CD1c-positive myeloid dendritic cell (primary cell): ENCODE results near the gene LHB.
A peak's percentile ranks its signal among the peaks of the same experiment; 100 is the strongest.
"Not testable (repeated sequence)": the region's sequence is repeated elsewhere in the genome, so short reads cannot be mapped to it uniquely, and the experiment has no call there.

Source experiments
- DNase-seq: peaks from one replicate; pipeline ENCODE4 v3.0.0-alpha.2; 2016; ENCODE audit errors: extremely low spot score

Gene LHB

DNA sequence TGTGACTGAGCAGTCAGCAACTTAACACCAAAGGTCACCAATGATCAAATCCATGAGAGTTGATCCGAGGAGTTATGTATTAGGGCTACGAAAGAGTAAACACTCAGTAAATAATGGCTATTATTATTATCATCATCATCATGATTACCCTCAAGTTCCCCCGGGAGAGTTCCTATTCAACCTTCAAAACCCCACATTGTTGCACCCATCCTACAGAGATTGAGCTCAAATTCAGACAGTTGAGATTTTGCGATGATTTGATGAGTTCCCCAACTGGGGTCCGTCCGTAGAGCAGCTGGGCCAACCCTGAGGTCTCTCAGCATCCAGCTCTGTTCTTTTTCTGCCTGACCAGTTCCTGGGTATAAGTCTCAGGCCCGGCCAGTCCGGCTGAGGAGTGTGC lies 21.2 kb upstream of the LHB start:
- DNase-seq = not testable (repeated sequence)

DNA sequence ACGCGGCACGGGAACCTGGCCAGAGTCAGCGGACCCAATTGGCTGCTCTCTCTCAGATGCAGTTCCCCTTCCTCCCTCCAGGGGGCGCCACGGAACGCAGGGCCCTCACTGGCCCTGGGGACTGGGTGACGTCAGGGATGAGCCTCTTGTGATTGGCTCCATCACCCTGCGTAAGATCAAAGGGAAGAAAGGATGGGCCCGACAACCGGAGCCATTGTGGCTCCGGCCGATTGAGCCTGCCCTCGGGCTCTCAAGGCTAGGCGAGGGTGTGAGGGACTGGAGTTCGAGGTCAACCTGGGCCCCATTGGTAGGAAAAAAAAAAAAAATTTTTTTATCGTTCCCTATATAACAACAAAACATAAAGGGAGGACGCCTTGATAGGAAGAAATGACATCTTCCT lies 19.9 kb upstream of the LHB start, which contains the start of gene CGB1:
CGB1 (minus strand) TSS at position 81 of the 400 bp plus-strand sequence. CDS start 184 bp downstream, outside the sequence.
- peak; percentile 42 for DNase-seq

DNA sequence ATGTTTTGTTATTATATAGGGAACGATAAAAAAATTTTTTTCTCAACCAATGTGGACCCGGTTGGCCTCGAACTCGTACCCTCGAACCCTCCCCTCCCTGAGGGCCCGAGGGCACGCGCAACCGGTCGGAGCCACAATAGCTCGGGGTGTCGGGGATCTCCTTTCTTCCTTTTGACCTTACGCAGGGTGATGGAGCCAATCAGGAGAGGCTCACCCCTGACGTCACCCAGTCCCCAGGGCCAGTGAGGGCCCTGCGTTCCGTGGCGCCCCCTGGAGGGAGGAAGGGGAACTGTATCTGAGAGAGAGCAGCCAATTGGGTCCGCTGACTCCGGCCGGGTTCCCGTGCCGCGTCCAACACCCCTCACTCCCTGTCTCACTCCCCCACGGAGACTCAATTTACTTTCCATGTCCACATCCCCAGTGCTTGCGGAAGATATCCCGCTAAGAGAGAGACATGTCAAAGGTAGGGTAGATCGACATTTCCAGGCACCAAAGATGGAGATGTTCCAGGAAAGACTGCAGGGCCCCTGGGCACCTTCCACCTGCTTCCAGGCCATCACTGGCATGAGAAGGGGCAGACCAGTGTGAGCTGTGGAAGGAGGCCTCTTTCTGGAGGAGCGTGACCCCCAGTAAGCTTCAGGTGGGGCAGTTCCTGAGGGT lies 14.9 kb upstream of the LHB start, which contains the start of gene CGB2:
CGB2 (plus strand) TSS at position 249 of the 660 bp plus-strand sequence; CDS start at position 455, 206 bp downstream.
- DNase-seq = peak; percentile 49

DNA sequence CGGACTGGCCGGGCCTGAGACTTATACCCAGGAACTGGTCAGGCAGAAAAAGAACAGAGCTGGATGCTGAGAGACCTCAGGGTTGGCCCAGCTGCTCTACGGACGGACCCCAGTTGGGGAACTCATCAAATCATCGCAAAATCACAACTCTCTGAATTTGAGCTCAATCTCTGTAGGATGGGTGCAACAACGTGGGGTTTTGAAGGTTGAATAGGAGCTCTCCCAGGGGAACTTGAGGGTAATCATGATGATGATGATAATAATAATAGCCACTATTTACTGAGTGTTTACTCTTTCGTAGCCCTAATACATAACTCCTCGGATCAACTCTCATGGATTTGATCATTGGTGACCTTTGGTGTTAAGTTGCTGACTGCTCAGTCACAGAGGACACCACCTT lies 13.4 kb upstream of the LHB start:
- DNase-seq = not testable (repeated sequence)

DNA sequence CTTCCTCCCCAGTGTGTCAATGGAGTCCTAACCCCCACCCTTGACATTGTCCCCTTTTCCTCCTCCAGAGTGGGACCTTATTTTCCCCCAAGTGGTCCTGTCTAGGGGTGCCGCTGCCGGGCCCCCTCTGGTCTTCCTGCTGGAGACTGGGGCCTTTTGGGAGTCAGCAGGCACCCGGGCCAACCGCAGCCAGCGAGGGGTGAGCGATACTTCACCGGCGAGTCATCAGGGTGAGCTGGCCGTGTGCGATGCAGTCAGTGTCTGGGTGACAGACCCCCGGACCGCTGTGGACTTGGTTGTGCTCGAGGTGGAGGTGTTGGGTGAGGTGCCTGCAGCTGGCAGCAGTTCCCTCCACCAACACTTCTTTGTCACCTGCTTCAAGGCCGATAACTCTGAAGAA lies 12.9 kb upstream of the LHB start:
- DNase-seq = not testable (repeated sequence)

DNA sequence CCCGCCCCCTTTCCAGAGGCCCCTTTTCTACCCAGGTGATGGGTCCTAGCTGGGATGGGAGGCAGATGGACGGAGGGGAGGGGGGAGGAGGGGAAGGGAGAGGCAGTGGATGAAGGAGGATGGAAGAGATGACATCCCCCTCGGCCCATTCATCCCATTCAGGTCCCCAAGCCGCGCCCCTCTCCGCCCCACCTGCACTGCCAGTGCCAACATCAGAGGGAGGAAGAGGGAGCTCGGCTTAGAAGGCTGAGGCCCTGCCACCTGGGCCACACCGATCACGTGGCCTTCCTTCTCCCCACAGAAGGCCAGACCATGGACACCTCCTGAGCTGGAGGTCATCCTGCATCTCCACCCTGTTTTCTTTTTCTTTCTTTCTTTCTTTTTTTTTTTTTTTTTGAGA lies 11.8 kb upstream of the LHB start:
- not testable (repeated sequence) for DNase-seq

DNA sequence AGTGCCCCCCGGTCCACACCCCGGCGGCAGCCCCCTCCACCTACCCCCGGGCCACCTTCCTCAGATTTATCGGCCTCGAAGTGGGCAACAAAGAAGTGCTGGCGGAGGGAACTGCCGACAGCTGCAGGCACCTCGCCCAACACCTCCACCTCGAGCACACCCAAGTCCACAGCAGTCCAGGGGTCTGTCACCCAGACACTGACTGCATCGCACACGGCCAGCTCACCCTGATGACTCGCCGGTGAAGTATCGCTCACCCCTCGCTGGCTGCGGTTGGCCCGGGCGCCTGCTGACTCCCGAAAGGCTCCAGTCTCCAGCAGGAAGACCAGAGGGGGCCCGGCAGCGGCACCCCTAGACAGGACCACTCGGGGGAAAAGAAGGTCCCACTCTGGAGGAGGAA lies 8.7 kb upstream of the LHB start:
- not testable (repeated sequence) for DNase-seq

DNA sequence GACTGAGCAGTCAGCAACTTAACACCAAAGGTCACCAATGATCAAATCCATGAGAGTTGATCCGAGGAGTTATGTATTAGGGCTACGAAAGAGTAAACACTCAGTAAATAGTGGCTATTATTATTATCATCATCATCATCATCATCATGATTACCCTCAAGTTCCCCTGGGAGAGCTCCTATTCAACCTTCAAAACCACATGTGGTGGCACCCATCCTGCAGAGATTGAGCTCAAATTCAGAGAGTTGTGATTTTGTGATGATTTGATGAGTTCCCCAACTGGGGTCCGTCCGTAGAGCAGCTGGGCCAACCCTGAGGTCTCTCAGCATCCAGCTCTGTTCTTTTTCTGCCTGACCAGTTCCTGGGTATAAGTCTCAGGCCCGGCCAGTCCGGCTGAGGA lies 8.2 kb upstream of the LHB start:
- DNase-seq = not testable (repeated sequence)

DNA sequence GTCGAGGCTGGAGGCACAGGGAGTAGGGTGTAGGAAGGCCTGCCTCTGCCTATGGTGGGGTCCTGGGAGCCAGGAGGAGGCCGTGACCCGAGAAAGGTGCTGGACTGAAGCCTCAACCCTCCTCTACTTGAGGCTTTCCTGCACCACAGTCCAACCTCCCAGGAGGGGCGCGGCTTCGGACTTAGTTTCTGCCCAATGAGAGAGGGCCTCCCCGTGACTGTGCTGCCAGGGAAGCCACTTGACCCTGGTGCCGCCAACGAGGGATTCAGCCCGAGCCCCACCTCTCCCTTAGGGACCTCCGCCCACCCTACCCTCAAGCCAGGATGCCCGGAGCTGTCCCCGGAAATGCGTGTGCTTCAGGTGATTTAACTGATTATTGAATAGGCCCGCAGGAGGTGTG lies 7.3 kb upstream of the LHB start, which contains the start of gene CGB3:
CGB3 (minus strand) TSS at position 101 of the 400 bp plus-strand sequence. CDS start 362 bp downstream, outside the sequence.
- not testable (repeated sequence) for DNase-seq

DNA sequence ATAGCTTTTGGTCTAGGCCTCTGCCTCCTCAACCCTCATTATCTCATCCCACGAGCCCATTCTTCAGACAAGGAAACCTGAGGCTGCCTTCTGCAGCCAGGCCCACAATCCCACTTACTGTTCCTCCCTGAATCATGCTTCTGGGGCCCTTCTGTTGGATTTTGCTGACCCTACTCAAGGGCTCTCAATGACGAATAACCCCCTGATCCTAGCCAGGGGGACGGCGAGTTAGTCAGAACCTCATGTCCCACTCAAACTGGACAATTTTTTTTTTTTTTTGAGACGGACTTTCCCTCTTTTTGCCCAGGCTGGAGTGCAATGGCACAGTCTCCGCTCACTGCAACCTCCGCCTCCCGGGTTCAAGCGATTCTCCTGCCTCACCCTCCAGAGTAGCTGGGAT lies 5.2 kb upstream of the LHB start:
- no peak for DNase-seq

DNA sequence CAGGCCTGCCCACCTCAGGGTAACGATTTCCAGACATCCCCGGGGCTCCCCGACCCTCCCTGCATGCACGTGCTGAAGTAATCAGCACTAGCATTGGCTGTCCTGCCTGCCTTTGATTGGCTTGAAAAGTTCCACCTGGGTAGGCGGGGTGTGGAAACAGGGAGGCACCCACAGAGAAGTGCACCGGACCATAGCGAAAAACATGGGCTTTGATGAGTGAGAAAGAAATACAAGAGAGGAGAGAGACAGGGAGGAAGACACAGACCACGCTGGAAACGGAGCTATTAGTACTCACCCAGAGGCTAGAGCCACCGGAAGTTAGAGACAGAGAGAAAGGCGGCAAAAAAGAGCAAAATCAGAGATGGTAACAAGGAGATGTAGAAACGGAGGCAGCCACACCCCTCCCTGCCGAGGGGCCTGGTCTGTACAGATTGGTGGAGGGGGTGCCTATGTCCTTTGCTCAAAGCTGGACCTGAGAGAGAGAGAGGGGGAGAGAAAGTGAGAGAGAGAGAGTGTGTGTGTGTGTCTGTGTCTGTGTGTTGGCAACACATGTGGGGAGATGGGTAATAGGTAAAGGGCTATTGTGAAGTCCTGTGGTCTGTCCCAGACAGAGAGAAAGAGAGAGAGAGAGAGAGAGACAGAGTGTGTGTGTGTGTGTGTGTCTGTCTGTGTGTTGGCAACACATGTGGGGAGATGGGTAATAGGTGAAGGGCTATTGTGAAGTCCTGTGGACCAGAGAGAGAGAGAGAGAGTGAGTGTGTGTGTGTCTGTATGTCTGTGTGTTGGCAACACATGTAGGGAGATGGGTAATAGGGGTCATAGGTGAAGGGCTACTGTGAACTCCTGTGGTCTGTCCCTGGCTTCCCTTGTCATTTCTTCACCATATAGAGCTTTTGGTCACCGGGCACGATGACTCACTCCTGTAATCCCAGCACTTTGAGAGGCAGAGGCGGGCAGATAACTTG lies 4.3 kb upstream of the LHB start:
- DNase-seq = peak; percentile 30

DNA sequence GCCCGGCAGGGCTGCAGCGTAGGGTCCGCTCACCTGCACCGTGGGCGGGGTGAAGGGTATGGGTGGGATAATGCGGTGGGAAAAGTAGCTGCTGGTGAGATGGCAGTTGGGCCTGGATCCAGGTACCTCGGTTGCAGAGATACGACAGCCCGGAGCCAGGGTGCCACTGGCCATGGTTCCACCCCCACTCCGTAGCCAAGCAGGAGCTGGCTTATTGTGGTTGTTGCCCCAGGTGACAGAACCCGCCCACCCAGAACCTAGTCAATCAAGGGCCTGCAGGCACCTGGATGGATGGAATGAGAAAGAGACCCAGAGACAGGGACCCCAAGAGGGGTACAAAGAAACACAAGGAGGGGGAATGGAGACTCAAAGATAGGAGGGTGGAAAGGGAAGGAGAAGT lies 3.5 kb upstream of the LHB start:
- no peak for DNase-seq

DNA sequence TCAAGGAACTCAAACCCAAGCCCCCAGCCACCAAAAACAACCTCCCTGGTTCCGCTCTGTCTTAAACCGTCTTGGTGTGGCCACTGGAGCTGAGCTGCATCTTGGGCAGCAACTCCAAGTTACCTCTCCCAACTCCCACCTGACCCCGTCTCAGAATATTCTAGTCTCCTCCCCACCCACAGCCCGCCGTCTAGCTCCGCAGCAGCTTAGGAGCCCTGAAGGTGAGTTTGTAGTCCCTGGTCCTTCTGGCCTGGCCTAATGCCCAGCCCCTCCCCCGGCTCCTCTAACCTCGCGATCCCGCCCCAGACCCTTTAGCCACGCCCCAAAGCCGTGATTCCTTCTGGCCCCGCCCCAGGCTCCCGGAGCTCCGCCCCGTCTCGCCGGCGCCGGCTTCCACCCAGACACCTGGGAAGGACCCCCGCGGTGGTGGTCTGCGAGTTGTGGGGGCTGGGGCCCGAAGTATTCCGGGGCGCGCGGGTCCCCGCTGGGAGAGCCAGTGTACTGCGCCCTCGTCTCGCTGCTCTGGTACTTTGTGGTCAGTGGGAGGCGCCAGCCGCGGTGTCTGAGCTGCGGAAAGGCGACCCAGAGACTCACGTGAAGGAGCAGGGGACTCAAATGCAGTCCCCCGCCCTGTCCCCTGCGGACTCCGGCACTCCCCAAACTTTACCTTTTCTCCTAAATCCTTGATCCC lies 2.5 kb upstream of the LHB start:
- peak; percentile 45 for DNase-seq

DNA sequence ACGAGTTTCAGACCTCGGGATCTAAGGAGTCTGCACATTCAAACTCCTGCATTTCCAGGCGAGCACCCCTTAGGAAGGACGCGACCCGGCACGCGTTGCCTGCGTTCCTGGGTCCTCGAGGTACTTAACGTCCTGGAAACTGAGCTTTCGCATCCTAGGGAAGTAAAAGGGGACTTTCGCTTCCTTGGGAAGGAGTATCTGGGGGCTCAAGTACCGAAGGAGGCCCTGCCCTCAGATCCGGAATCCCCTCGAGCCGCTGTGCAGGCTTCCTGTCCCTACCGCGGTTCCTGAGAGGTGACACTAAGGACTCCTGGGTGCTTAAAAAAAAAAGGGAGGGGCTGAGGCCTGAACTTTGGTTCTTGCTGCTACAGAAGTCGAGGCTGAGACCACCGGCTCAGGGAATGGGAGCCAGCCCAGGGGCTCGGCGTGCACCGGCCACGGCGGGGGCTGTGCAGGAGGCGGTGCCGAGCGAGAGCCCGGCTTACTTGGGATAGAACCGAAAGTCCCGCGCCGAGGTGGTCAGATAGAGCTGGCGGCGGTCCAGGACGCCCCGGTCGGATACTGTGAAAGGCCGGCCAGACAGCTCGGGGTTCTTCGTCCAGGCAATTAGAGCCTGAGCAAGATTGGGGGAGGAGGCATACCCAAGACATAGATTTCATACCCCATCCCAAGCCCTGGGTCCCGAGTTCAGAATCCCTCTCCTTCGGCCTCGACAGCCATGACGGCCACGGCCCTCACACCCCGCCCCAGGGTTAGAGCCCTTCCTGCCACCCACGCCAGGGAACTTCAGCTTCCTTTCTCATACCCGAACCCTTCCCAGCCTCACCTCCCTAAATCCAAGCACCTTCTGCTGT lies 1.7 kb upstream of the LHB start:
- peak; percentile 1 for DNase-seq

DNA sequence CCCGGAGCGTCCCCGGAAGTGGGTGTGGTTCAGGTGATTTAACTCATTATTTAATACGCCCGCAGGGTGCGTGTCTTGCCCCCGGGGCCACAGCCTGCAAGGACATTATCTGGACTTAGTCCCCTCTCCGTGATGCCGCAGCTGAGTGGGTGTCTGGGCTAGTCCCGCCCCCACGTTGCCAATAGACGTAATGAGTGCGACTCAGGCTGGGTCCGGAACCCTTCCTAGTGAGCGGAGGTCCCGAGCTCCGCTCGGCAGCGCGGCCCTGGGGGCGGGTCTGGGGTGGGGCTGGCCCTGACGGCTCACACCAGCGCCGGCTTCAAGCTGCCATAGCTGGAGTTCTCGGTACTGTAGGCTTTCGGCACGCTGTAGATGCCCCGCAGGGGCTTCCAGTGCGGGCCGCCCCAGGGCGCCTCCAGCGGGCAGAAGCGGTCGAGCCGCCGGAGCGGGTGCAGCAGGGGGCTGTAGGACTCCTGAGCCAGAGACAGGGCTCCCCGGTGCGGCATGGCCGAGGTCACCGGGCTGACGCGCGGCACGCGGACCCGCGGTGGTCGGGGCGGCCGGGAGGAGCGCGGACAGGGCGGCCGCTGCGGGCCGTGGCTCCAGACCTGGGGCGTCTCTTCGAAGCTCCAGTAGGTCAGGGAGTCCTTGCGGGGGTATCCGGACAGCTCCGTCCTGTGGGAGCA lies 918 bp upstream of the LHB start:
- DNase-seq = peak; percentile 68

DNA sequence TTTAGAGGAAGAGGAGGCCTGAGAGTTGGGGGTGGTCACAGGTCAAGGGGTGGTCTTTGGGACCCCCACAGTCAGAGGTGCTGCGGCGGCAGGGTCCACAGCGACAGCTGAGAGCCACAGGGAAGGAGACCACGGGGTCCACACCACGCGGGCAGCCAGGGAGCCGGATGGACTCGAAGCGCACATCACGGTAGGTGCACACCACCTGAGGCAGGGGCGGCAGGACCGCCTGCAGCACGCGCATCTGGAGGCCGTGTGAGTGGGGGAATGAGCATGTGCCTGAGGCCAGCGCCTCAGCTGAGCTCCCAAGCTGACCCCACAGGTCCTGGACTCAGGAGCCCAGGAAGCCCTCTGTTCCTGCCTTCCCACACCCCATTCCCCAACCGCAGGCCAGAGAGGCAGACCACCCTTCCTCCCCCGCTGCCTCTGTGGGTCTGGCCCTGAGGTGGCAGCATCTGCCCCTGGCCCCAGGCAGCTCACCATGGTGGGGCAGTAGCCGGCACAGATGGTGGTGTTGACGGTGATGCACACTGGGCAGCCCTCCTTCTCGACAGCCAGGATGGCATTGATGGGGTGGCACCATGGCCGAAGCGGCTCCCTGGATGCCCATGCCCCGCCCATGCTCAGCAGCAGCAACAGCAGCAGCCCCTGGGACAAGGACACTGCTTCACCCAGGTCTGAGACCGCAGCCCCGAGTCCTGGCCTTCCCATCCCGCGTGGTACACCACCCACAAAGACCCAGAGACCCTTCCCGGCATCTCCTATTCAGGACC lies 638 bp downstream of the LHB start:
- DNase-seq = no peak

DNA sequence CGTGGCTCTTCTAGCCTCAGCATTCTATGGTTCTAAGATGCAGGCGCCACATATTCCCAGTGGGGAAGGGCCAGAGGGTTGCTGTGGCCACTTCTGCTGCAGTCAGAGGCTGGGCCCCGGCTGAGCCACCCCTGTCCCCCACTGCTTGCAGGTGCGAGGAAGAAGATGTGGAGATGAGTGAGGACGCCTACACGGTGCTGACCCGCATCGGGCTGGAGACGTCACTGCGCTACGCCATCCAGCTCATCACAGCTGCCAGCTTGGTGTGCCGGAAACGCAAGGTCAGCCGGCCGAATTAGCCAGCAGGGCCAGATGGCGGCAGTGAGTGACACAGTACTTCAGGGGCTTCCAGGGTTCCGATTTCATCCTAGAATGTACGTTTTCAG lies 2.0 kb downstream of the LHB start:
- no peak for DNase-seq

DNA sequence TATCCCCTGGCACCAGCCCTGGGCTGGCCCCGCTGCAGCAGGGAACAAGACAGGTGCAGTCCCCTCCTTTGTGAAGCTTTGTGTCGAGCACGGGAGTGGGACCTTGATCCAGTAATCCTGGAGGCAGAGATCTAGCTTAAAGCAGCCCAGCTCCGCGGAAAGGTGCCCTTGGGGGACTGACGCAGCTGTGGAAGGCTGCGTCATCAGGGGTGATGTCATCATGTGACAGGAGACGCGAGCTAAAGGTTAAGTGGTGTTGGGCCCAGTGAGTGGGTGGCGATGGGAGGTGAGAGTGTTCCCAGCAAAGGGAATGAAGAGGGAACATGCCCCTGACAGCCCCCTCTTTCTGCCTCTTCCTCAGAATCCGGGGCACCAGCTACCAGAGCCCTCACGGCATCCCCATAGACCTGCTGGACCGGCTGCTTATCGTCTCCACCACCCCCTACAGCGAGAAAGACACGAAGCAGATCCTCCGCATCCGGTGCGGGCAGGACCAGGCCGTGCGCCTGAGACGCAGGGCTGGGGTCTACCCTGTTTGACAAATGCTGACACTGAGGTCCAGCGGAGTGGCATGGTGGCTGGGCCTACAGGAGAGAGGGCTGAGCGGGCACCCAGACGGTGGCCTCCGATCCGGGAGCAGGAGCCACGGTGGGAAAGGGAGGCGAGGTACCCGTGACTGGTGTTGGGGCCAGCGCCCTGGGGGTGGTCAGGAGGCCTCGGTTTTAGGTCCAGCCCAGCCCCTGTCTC lies 2.6 kb downstream of the LHB start:
- no peak for DNase-seq

DNA sequence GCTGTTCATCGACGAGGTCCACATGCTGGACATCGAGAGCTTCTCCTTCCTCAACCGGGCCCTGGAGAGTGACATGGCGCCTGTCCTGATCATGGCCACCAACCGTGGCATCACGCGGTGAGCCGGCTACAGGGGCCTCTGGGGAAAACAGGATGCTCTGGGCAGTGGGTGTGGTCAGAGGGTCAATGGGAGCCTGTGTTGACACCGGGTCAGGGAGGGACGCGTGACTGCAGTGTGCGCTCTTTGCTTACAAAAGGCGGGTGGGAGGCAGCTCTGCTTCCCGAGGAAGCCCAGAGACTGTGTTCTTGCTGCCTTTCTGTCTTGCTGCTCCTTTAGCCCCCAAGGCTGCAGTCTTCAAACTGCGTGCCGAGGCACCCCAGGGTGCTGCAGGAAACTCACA lies 5.7 kb downstream of the LHB start:
- DNase-seq = no peak
